GM12878 (cell line): ENCODE data around the gene MEG3.

Source experiments
- POLR2A ChIP-seq: IDR thresholded peaks from 2 replicates; pipeline ENCODE4 v1.6.1; 2011; ENCODE audit warnings: low read depth, mild to moderate bottlenecking, low read length
- POLR2AphosphoS5 ChIP-seq: IDR thresholded peaks from 2 replicates; pipeline ENCODE4 v1.6.1; 2011; ENCODE audit warnings: mild to moderate bottlenecking, low read length, inconsistent platforms
- SREBF1 ChIP-seq: IDR thresholded peaks from 2 replicates; pipeline ENCODE4 v1.6.1; 2012; ENCODE audit warnings: mild to moderate bottlenecking, low read length
- YY1 ChIP-seq: IDR thresholded peaks from 2 replicates; pipeline ENCODE4 v1.6.1; 2011; ENCODE audit warnings: low read depth, mild to moderate bottlenecking, low read length
- TF ChIP-seq, protein P1 (sequence below): fragments of 450-650 bp; IDR thresholded peaks from 2 replicates; pipeline ENCODE4 v1.6.1; 2014; ENCODE audit warnings: mild to moderate bottlenecking
- TF ChIP-seq, protein P2 (sequence below), 3 experiments: IDR thresholded peaks in 2 of 3; conservative IDR thresholded peaks in 1 of 3; 2 replicates each; pipeline ENCODE4 v1.5.1; 2011; ENCODE audit warnings: low read depth in 3 of 3, low read length in 3 of 3, mild to moderate bottlenecking in 3 of 3, control low read depth in 2 of 3, moderate library complexity in 2 of 3, inconsistent platforms in 1 of 3, mixed read lengths in 1 of 3; ENCODE audit not compliant: control insufficient read depth in 2 of 3, insufficient read depth in 1 of 3; ENCODE audit errors: extremely low read depth in 1 of 3

DNA sequence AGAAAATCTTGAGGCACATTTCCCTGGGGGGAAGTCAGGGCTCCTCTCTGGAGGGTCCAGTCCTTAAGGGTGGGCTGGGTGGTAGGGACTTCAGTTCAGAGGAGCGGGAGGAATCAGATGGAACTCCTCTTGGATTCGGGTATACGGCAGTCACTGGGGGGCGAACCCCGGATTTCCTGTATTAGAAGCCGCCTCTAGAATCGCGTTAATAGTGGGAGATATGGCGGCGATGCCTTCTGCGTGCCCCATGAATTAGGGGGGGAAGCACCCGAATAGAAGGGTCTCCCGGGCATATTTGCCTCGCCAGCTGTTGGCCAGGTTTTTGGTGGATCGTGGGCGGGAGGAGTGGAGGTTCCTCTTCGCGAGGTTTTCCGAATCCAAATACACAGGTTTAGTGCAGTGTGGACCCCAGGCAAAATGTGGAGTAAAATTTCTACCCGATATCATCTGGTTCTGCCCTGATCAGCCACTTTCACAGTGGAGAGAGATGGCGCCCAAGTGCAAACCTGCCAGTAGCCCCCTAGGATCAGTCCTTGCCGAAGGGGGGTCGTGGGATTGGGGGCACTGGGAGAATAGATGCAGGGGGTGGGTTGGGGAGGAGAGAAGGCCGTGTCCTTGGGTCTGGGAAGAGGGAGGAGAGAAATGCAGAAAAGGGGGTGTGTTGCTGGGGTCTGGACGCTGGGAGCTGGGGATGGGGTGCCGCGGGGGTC is 628 bp downstream of the MEG3 start:
- no peak for TF ChIP-seq SREBF1
- TF ChIP-seq, protein P1, sequence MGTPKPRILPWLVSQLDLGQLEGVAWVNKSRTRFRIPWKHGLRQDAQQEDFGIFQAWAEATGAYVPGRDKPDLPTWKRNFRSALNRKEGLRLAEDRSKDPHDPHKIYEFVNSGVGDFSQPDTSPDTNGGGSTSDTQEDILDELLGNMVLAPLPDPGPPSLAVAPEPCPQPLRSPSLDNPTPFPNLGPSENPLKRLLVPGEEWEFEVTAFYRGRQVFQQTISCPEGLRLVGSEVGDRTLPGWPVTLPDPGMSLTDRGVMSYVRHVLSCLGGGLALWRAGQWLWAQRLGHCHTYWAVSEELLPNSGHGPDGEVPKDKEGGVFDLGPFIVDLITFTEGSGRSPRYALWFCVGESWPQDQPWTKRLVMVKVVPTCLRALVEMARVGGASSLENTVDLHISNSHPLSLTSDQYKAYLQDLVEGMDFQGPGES, result no peak
- no peak for TF ChIP-seq POLR2AphosphoS5
- TF ChIP-seq, protein P2, sequence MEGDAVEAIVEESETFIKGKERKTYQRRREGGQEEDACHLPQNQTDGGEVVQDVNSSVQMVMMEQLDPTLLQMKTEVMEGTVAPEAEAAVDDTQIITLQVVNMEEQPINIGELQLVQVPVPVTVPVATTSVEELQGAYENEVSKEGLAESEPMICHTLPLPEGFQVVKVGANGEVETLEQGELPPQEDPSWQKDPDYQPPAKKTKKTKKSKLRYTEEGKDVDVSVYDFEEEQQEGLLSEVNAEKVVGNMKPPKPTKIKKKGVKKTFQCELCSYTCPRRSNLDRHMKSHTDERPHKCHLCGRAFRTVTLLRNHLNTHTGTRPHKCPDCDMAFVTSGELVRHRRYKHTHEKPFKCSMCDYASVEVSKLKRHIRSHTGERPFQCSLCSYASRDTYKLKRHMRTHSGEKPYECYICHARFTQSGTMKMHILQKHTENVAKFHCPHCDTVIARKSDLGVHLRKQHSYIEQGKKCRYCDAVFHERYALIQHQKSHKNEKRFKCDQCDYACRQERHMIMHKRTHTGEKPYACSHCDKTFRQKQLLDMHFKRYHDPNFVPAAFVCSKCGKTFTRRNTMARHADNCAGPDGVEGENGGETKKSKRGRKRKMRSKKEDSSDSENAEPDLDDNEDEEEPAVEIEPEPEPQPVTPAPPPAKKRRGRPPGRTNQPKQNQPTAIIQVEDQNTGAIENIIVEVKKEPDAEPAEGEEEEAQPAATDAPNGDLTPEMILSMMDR (IDR thresholded peaks at IDR 0.05 in 2 of 3, conservative IDR thresholded peaks at IDR 0.05 in 1 of 3; ENCODE audit: control insufficient read depth in 2 of 3, extremely low read depth in 1 of 3, insufficient read depth in 1 of 3, low read depth in 3 of 3, low read length in 3 of 3), result no peak
- no peak for TF ChIP-seq YY1
- no peak for TF ChIP-seq POLR2A
